ENCODE measurements around the gene PARVA. TPM values are rescaled to one million over a fixed set of nuclear protein-coding genes. Genes with fewer than 3 reads are reported as not detected.

The PARVA gene
- total and polyA plus RNA-seq, 2 of the 8 experiments (the other 6 are each of a cell fraction or from before 2014, with no cell fraction given): 3.1 to 13.5 TPM

- H3K4me1 ChIP-seq (replicated peaks in 1 of 4; ENCODE audit: control insufficient read depth in 3 of 4, insufficient read depth in 4 of 4, low read length in 3 of 4): no peaks in the 10 kb centered on the region
- H3K9ac ChIP-seq (replicated peaks in 1 of 4; ENCODE audit: extremely low read depth in 1 of 4, low read depth in 3 of 4, low read length in 3 of 4): no peak overlapping the region
- no peak overlapping the region for H2BK12ac ChIP-seq (ENCODE audit: low read depth, low read length)
- H4K91ac ChIP-seq (replicated peaks; ENCODE audit: insufficient read length, low read length): no peak overlapping the region
- H2AFZ ChIP-seq (ENCODE audit: low read length): no peak overlapping the region
- 95% methylated on average over 1 of the region's 1 CpG; no CpG with 5 or more reads in 1 of the 2 experiments for WGBS, 2 experiments (ENCODE audit: extremely low coverage in 1 of 2, insufficient coverage in 1 of 2, insufficient read length in 1 of 2, insufficient replicate concordance in 2 of 2, low coverage in 1 of 2, low lambda C conversion rate in 2 of 2, missing lambda C conversion rate in 1 of 2)
- no peaks in the 10 kb centered on the region for H3K23me2 ChIP-seq (ENCODE audit: low read depth, low read length)
- H2BK20ac ChIP-seq (ENCODE audit: low read length): no peak overlapping the region
- no peak overlapping the region for H3K56ac ChIP-seq (replicated peaks; ENCODE audit: insufficient read length, low read depth, low read length)
- H3K79me2 ChIP-seq (ENCODE audit: control insufficient read depth in 1 of 2, insufficient read depth in 2 of 2, low read length in 2 of 2): no peaks in the 10 kb centered on the region
- no peaks in the 10 kb centered on the region for H3K79me1 ChIP-seq (ENCODE audit: low read depth, low read length)
- H3K18ac ChIP-seq (ENCODE audit: extremely low read depth, low read length): no peak overlapping the region
- no peak overlapping the region for H2AK5ac ChIP-seq (ENCODE audit: low read depth, low read length)
- ChIA-PET CTCF (ENCODE audit: partially characterized antibody) (interaction anchor here (0.7 to 1.7 kb wide), 3 partner anchors 8 to 21 kb away, joined by 3 to 7 read pairs (median 3); no protein-coding TSS in a partner anchor), POLR2A (ENCODE audit: partially characterized antibody) (no interaction called here)
- 0 out of 4 replicates have a peak, but pooled peaks cover 0 to 8% of the 10 kb centered on the region in 2 experiments for H3K9me3 ChIP-seq (ENCODE audit: insufficient read depth in 2 of 2, low read depth in 1 of 2, low read length in 1 of 2)
- H3K36me3 ChIP-seq (ENCODE audit: control insufficient read depth in 2 of 4, insufficient read depth in 4 of 4, low read length in 3 of 4): no peaks in the 10 kb centered on the region
- no peak overlapping the region for H2BK15ac ChIP-seq (ENCODE audit: low read length)
- no peak overlapping the region for H4K8ac ChIP-seq (ENCODE audit: extremely low read depth, insufficient read depth, low read length)
- no peak overlapping the region for H3K27ac ChIP-seq (ENCODE audit: low read depth, low read length)
- H3K4me2 ChIP-seq (ENCODE audit: insufficient read depth in 1 of 2, low read depth in 2 of 2, low read length in 2 of 2): no peak overlapping the region
- H3K14ac ChIP-seq (ENCODE audit: insufficient read length): no peak overlapping the region
- FAIRE-seq (no peak), DNase-seq (ENCODE audit: low read depth in 1 of 2, low spot score in 2 of 2) (no peak)
- no peak overlapping the region for H3K4me3 ChIP-seq (ENCODE audit: extremely low read depth in 1 of 4, insufficient read depth in 2 of 4, low read depth in 3 of 4, low read length in 4 of 4)
- no peak overlapping the region for H3K23ac ChIP-seq (ENCODE audit: insufficient read length)
- no peak overlapping the region for H2BK5ac ChIP-seq (ENCODE audit: low read depth, low read length)
- H3K4ac ChIP-seq (replicated peaks; ENCODE audit: insufficient read length, low read depth, low read length): no peak overlapping the region
- H4K5ac ChIP-seq (ENCODE audit: insufficient read length, low read depth, low read length): no peak overlapping the region
- no peaks in the 10 kb centered on the region for H3K27me3 ChIP-seq (replicated peaks in 1 of 4; ENCODE audit: control insufficient read depth in 3 of 4, extremely low read depth in 1 of 4, insufficient read depth in 3 of 4, low read length in 3 of 4)
- TF ChIP-seq KDM1A (IDR thresholded peaks at IDR 0.05; ENCODE audit: borderline replicate concordance, low read length) (no peak), POLR2A (IDR thresholded peaks at IDR 0.05; ENCODE audit: control extremely low read depth in 1 of 2, low read depth in 2 of 2, low read length in 2 of 2) (no peak), RFX5 (IDR thresholded peaks at IDR 0.05; ENCODE audit: borderline replicate concordance, low read depth, low read length) (no peak), KDM5A (IDR thresholded peaks at IDR 0.05; ENCODE audit: low read length) (no peak), CHD1 (IDR thresholded peaks at IDR 0.05; ENCODE audit: low read depth, low read length) (no peak)
- H4K20me1 ChIP-seq (replicated peaks in 1 of 2; ENCODE audit: control insufficient read depth in 1 of 2, insufficient read depth in 2 of 2, low read length in 2 of 2): no peaks in the 10 kb centered on the region
- no peak overlapping the region for H2BK120ac ChIP-seq (replicated peaks; ENCODE audit: low read depth, low read length)
Observed at GRCh38 chr11:12569499-12570425, 192.4 kb downstream of the PARVA start.

Measured in H1 (cell line).